GM23338 (cell line): ENCODE measurements around the gene KCMF1.

ENCODE experiments used
- CTCF ChIP-seq, 2 experiments: fragments of 200-600 bp in 1 of 2; sonication (generic) in 1 of 2; conservative IDR thresholded peaks; 2 replicates each; pipeline versions ENCODE4 v1.5.1 to v1.6.1; 2016 to 2017; ENCODE audit warnings: antibody characterized with exemption in 2 of 2, low read depth in 2 of 2, mild to moderate bottlenecking in 2 of 2, moderate library complexity in 1 of 2
- ETS1 ChIP-seq: IDR thresholded peaks from 2 replicates; pipeline ENCODE4 v1.6.1; 2016; ENCODE audit warnings: antibody characterized with exemption
- EZH2 ChIP-seq: fragments of 200-600 bp; sonication (generic); IDR thresholded peaks from one replicate; pipeline ENCODE4 v1.8.0; 2017; ENCODE audit warnings: antibody characterized with exemption, mild to moderate bottlenecking, low read depth; ENCODE audit not compliant: unreplicated experiment
- EZH2phosphoT487 ChIP-seq: fragments of 200-600 bp; sonication (generic); IDR thresholded peaks from one replicate; pipeline ENCODE4 v1.8.1; 2018; ENCODE audit warnings: antibody characterized with exemption; ENCODE audit not compliant: unreplicated experiment
- JUNB ChIP-seq: IDR thresholded peaks from one replicate; pipeline ENCODE4 v1.6.1; 2016; ENCODE audit warnings: antibody characterized with exemption; ENCODE audit not compliant: unreplicated experiment
- NANOG ChIP-seq: IDR thresholded peaks from 2 replicates; pipeline ENCODE4 v1.6.1; 2016; ENCODE audit warnings: antibody characterized with exemption, borderline replicate concordance
- POLR2AphosphoS5 ChIP-seq: IDR thresholded peaks from 2 replicates; pipeline ENCODE4 v1.6.1; 2016; ENCODE audit warnings: antibody characterized with exemption, low read depth
- REST ChIP-seq: IDR thresholded peaks from one replicate; pipeline ENCODE4 v1.6.1; 2018; ENCODE audit warnings: antibody characterized with exemption; ENCODE audit not compliant: unreplicated experiment
- STAT1 ChIP-seq: IDR thresholded peaks from one replicate; pipeline ENCODE4 v1.6.1; 2016; ENCODE audit warnings: antibody characterized with exemption; ENCODE audit not compliant: unreplicated experiment
- ZNF114 ChIP-seq: fragments of 250-450 bp; sonication (Bioruptor Pico); IDR thresholded peaks from 2 replicates; pipeline ENCODE4 v1.5.0; 2020; ENCODE audit warnings: mild to moderate bottlenecking, moderate library complexity
- ZNF331 ChIP-seq: fragments of 250-450 bp; sonication (Bioruptor Pico); IDR thresholded peaks from 2 replicates; pipeline ENCODE4 v1.5.0; 2020; ENCODE audit warnings: low read depth, mild to moderate bottlenecking, moderate library complexity

GRCh38 chr2:85078536-85078935 lies 107.6 kb downstream of the KCMF1 start:
- no peak for TF ChIP-seq POLR2AphosphoS5
- no peak for TF ChIP-seq CTCF (conservative IDR thresholded peaks at IDR 0.05; ENCODE audit: low read depth in 2 of 2)
- TF ChIP-seq EZH2: no peak
- no peak for TF ChIP-seq ETS1
- no peak for TF ChIP-seq EZH2phosphoT487
- no peak for TF ChIP-seq JUNB
- no peak for TF ChIP-seq REST
- TF ChIP-seq STAT1: no peak
- no peak for TF ChIP-seq ZNF331 (CRISPR knock-in tag)
- no peak for TF ChIP-seq ZNF114 (CRISPR knock-in tag)
- no peak for TF ChIP-seq NANOG
